HG03521 (cell line): ENCODE data around the gene DAP.
A peak's percentile ranks its signal among the peaks of the same experiment; 100 is the strongest.

Source experiments
- ATAC-seq: cut with Tn5 transposase; IDR thresholded peaks from one replicate; pipeline ENCODE4 v1.9.1; 2021; ENCODE audit warnings: mild to moderate bottlenecking, moderate library complexity; ENCODE audit not compliant: unreplicated experiment

Gene DAP

GRCh38 chr5:10761933-10762775 lies 1.1 kb upstream of the DAP start:
- ATAC-seq, result peak; percentile 1

- no peak for ATAC-seq
These were observed 181 bp downstream of the DAP start for GRCh38 chr5:10760921-10761184.

- peak; percentile 24 for ATAC-seq
These were observed 726 bp downstream of the DAP start for GRCh38 chr5:10760096-10760920.

GRCh38 chr5:10759111-10759510 lies 1.9 kb downstream of the DAP start:
- no peak for ATAC-seq

GRCh38 chr5:10757922-10758555 lies 3.0 kb downstream of the DAP start:
- ATAC-seq, result no peak

GRCh38 chr5:10757043-10757442 lies 4.0 kb downstream of the DAP start:
- ATAC-seq, result no peak

- ATAC-seq, result no peak
These were observed 4.5 kb downstream of the DAP start for GRCh38 chr5:10756549-10756948.

- no peak for ATAC-seq
These were observed 7.9 kb downstream of the DAP start for GRCh38 chr5:10753178-10753577.

- ATAC-seq, result no peak
These were observed 8.6 kb downstream of the DAP start for GRCh38 chr5:10752451-10752850.

GRCh38 chr5:10750909-10751308 lies 10.1 kb downstream of the DAP start:
- no peak for ATAC-seq

GRCh38 chr5:10747678-10748622 lies 13.1 kb downstream of the DAP start:
- no peak for ATAC-seq

GRCh38 chr5:10746711-10747110 lies 14.3 kb downstream of the DAP start:
- no peak for ATAC-seq

GRCh38 chr5:10745133-10745532 lies 15.9 kb downstream of the DAP start:
- ATAC-seq, result no peak

- ATAC-seq, result no peak
These were observed 16.4 kb downstream of the DAP start for GRCh38 chr5:10744681-10745080.

GRCh38 chr5:10743951-10744350 lies 17.1 kb downstream of the DAP start:
- no peak for ATAC-seq

GRCh38 chr5:10743526-10743925 lies 17.5 kb downstream of the DAP start:
- no peak for ATAC-seq

GRCh38 chr5:10741661-10742060 lies 19.4 kb downstream of the DAP start:
- no peak for ATAC-seq

GRCh38 chr5:10740384-10740783 lies 20.6 kb downstream of the DAP start:
- ATAC-seq, result no peak

- no peak for ATAC-seq
These were observed 23.2 kb downstream of the DAP start for GRCh38 chr5:10737880-10738279.

GRCh38 chr5:10736808-10737207 lies 24.2 kb downstream of the DAP start:
- no peak for ATAC-seq

GRCh38 chr5:10736354-10736753 lies 24.7 kb downstream of the DAP start:
- no peak for ATAC-seq
